OCI-M2 (cell line): ENCODE results near the gene LZTR1.
A peak's percentile ranks its signal among the peaks of the same experiment; 100 is the strongest.
"Not testable (repeated sequence)": the region's sequence is repeated elsewhere in the genome, so short reads cannot be mapped to it uniquely, and the experiment has no call there.

Experiments
- DNase-seq: peaks from one replicate; lab custom pipeline; 2025; ENCODE audit not compliant: unreplicated experiment; lab: John Stamatoyannopoulos, UW

Gene LZTR1

GRCh38 chr22:20981787-20982562 lies at the start of gene LZTR1:
Gene LZTR1 (plus strand): TSS chr22:20982297. CDS start chr22:20982372, 75 bp downstream.
- DNase-seq = peak; percentile 67

DNA sequence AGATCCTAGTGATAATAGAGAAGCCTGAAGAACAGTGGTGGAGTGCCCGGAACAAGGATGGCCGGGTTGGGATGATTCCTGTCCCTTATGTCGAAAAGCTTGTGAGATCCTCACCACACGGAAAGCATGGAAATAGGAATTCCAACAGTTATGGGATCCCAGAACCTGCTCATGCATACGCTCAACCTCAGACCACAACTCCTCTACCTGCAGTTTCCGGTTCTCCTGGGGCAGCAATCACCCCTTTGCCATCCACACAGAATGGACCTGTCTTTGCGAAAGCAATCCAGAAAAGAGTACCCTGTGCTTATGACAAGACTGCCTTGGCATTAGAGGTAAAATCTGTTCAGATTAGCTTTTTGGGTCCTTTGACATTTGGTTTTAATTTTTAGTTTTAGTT lies 48.2 kb upstream of the LZTR1 start:
- DNase-seq = no peak

GRCh38 chr22:20935049-20935448 lies 47.0 kb upstream of the LZTR1 start:
- DNase-seq = not testable (repeated sequence)

- not testable (repeated sequence) for DNase-seq
Observed at GRCh38 chr22:20935780-20936539, 46.1 kb upstream of the LZTR1 start.

- DNase-seq = no peak
Observed at GRCh38 chr22:20937031-20937793, 44.9 kb upstream of the LZTR1 start.

DNA sequence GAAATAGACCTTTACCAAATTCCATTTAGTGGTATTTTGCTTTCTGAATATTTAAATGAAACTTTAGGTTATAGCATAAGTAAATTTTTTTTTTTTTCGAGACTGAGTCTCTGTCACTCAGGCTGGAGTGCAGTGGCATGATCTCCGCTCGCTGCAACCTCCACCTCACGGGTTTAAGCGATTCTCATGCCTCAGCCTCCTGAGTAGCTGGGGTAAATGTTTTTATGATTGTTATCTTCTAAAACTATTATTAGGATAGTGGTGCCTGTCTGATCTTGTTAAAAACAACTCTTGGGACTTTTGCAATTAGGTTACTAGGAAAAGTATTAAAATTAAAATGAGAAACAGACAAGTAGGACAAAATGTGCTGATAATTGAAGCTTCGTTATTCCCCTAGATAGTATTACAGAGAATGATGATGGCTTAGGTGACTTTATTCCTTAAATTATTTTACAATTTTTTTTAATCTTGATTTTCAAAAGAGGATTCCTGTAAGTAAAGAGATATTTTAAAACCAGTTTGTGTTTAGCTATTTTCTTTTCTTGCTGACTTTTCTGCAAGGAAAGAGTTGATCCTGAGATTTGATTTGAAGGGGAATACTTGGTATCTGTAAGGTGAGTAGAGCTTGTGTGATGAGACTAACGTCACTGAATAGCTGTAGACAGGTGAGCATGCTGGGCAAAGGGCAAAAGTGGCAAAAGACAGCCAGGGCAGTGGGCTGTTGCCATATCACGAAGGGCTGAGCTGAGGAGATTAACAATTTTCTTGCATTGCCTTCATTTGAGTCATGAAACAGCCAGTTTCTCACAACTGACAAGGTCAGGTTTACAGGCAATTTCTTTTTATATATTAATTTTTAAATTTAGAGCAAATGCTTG lies 44.1 kb upstream of the LZTR1 start:
- DNase-seq = no peak

DNA sequence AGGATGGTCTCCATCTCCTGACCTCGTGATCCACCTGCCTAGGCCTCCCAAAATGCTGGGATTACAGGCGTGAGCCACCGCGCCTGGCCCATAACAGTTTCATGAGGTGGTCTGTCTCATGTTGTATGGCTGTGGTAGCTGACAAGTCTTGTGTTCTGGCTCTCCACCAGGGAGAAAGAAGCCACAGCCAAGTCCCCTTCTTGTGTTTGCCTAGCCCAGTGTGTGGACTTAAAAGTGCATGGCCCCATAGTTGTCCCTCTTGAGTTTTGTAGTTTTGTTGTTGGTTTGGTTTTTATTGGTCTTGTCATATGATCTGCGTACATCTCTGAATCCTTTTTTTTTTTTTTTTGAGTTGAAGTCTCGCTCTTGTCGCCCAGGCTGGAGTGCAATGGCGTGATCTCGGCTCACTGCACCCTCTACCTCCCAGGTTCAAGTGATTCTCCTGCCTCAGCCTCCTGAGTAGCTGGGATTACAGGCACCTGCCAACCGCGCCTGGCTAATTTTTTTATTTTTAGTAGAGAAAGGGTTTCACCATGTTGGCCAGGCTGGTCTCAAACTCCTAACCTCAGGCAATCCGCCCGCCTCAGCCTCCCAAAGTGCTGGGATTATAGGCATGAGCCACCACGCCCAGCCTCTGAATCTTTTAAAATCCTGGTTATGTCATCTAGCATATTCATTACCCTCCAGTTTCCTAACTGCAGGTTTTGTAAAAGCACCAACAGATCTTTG lies 42.5 kb upstream of the LZTR1 start:
- not testable (repeated sequence) for DNase-seq

- no peak for DNase-seq
Observed at GRCh38 chr22:20940186-20940651, 41.9 kb upstream of the LZTR1 start.

GRCh38 chr22:20940904-20941385 lies 41.2 kb upstream of the LZTR1 start:
- DNase-seq = no peak

GRCh38 chr22:20942203-20942902 lies 39.7 kb upstream of the LZTR1 start:
- not testable (repeated sequence) for DNase-seq

- DNase-seq = no peak
Observed at GRCh38 chr22:20943104-20943933, 38.8 kb upstream of the LZTR1 start.

DNA sequence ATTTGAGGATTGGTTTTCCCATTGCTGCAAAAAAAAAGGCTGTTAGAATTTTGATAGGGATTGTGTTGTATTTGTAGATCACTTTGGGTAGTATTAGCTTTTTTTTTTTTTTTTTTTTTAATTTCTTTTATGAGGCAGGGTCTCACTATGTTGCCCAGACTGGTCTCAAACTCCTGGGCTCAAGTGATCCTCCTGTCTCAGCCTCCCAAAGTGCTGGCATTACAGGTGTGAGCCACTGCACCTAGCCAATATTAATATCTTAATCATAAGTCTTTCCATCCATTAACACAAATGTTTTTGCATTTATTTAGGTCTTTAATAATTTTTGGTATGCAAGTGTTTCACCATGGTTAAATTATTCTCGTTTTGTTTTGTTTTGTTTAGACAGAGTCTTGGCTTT lies 38.1 kb upstream of the LZTR1 start:
- DNase-seq = no peak

- no peak for DNase-seq
Observed at GRCh38 chr22:20945578-20945934, 36.5 kb upstream of the LZTR1 start.

DNA sequence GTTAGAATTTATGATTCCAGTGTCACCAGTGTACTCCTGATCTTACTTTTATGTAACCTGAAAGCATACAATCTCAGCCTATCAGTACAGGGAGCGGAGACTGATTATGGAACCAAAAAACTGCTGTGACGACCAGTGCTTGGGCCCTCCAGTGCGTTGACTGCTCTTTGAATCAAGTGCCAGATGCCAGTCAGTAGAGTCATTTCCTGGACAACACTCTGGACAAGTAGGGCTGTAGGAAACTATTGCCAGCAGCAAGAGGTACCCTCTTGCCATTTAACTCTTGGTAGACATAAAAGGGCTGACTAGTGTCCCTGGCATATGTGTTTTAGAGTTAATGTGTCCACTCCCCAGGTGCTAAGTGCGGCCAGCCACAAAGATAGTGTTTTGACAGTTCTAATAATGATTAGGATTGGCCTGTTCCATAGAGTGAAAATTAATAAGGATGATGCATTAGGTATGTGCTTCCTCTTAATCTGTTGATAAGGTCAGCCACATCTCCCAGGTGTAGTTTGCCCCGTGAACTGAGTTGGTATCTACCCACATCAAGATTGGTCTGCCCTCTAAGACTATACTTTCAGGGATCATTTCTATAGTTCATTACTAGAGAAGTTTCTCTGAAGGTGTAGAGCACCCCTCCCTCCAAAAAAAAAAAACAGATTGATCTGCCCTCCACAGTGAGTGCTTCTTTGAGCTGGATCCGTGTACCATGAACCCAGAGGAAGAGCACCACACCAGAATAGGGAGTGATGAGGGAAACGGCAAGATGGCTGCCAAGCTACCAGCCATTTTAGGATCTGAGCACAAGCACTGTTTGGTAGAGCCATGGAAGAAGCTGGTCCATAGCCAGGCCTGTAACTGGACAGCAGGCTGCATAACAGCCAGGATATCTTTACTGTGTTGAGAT lies 35.8 kb upstream of the LZTR1 start:
- DNase-seq = no peak

DNA sequence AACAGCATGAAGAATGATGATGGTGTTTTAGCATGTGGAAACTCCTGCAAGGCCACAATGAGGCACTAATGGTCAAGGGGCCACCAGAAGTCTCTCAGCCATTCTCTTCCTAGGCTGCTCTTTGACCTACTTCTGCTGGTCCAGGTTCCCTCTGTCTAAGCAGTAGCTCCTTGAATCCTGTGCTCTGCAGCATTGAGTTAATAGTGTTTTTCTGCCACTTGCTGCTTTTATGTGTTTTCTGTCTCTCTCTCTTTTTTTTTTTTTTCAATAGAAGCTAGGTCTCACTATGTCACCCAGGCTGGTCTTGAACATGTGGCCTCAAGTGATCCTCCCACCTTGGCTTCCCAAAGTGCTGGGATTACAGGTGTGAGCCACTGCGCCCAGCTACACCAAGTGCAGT lies 35.1 kb upstream of the LZTR1 start:
- DNase-seq = no peak

DNA sequence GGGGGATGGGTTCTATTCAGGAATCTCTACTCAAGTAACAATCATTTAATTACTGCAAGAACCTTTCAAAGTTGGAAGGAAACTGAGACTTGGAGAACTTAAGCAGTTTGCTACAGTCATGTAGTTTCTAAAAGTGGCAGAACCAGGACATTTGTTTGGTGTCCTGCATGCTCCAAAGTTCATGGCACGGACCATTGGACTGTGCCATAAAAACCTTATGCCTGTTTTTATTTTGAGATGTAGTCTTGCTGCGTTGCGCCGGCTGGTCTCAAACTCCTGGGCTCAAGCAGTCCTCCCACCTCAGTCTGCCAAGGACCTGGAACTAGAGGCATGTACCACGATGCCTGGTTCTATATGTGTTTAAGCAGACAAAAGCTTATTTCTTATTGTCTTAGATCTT lies 33.6 kb upstream of the LZTR1 start:
- no peak for DNase-seq

DNA sequence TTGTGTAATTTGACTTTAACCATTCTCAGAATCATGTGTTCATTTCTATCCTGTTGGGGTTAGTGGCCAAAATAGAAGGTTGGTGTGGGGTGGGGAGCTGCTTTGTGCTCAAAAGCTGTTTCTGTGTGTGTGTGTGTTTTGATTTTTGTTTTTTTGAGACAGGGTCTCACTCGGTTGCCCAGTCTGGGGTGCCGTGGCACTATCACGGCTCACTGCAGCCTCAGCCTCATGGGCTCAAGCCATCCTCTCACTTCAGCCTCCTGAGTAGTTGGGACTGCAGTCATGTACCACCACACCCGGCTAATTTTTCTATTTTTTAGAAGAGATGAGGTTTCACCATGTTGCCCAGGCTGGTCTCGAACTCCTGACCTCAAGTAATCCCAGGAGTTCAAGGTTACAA lies 33.1 kb upstream of the LZTR1 start:
- DNase-seq = no peak
